HepG2 (cell line): Measurements from ENCODE around the gene GPSM1. TPM values are rescaled to one million over a fixed set of nuclear protein-coding genes. Genes with fewer than 3 reads are reported as not detected.

Source experiments
- CREB3 ChIP-seq: sonication (generic); formaldehyde crosslinking; IDR thresholded peaks from 2 replicates; pipeline ENCODE4 v1.5.0; 2020; ENCODE audit warnings: missing genetic modification reagents
- KMT2A ChIP-seq: sonication (generic); formaldehyde crosslinking; IDR thresholded peaks from 2 replicates; pipeline ENCODE4 v1.4.0; 2020; ENCODE audit warnings: missing genetic modification reagents
- MAZ ChIP-seq, 2 experiments: sonication (generic) in 1 of 2; formaldehyde crosslinking in 1 of 2; IDR thresholded peaks; 2 replicates each; pipeline versions ENCODE4 v1.5.0 to v1.6.1; 2012 to 2020; ENCODE audit warnings: low read depth in 2 of 2, mild to moderate bottlenecking in 2 of 2, borderline replicate concordance in 1 of 2, improper control_type of control experiment in 1 of 2, low read length in 1 of 2, missing genetic modification reagents in 1 of 2, moderate library complexity in 1 of 2
- NFRKB ChIP-seq: fragments of 450-650 bp; IDR thresholded peaks from 2 replicates; pipeline ENCODE4 v1.6.1; 2017
- NR2F6 ChIP-seq, 2 experiments: IDR thresholded peaks; 2 replicates each; pipeline ENCODE4 v1.6.1; 2016; ENCODE audit warnings: antibody characterized with exemption in 1 of 2, mild to moderate bottlenecking in 1 of 2
- PHF21A ChIP-seq: sonication (generic); formaldehyde crosslinking; IDR thresholded peaks from 2 replicates; pipeline ENCODE4 v1.5.0; 2020; ENCODE audit warnings: mild to moderate bottlenecking, missing genetic modification reagents
- POLR2A ChIP-seq, 2 experiments: IDR thresholded peaks; 2 replicates each; pipeline ENCODE4 v1.6.1; 2011; ENCODE audit warnings: low read depth in 2 of 2, low read length in 2 of 2, mild to moderate bottlenecking in 1 of 2, moderate library complexity in 1 of 2; ENCODE audit not compliant: insufficient read depth in 1 of 2
- PPARG ChIP-seq: conservative IDR thresholded peaks from 2 replicates; pipeline ENCODE4 v1.6.1; 2016; ENCODE audit warnings: missing biosample characterization, missing genetic modification reagents
- RNF219 ChIP-seq: sonication (generic); formaldehyde crosslinking; IDR thresholded peaks from 2 replicates; pipeline ENCODE4 v1.5.0; 2020; ENCODE audit warnings: mild to moderate bottlenecking, missing genetic modification reagents
- TARDBP ChIP-seq: sonication (generic); formaldehyde crosslinking; IDR thresholded peaks from 2 replicates; pipeline ENCODE4 v1.8.0; 2022; ENCODE audit warnings: mild to moderate bottlenecking, missing genetic modification reagents
- TP53 ChIP-seq: sonication (generic); formaldehyde crosslinking; conservative IDR thresholded peaks from 2 replicates; pipeline ENCODE4 v1.4.0; 2020; ENCODE audit warnings: missing genetic modification reagents
- XRCC5 ChIP-seq: fragments of 200-400 bp; formaldehyde crosslinking; optimal IDR thresholded peaks from 2 replicates; pipeline ENCODE3; 2017; ENCODE audit warnings: mild to moderate bottlenecking, low read length
- ZBTB7B ChIP-seq: sonication (generic); formaldehyde crosslinking; IDR thresholded peaks from 2 replicates; pipeline ENCODE4 v1.4.0; 2020; ENCODE audit warnings: missing genetic modification reagents
- ZFP90 ChIP-seq: sonication (generic); formaldehyde crosslinking; IDR thresholded peaks from 2 replicates; pipeline ENCODE4 v1.8.0; 2022; ENCODE audit warnings: missing genetic modification reagents, mild to moderate bottlenecking, inconsistent platforms, borderline replicate concordance
- ZNF160 ChIP-seq: sonication (generic); formaldehyde crosslinking; IDR thresholded peaks from 2 replicates; pipeline ENCODE4 v1.8.0; 2022; ENCODE audit warnings: mild to moderate bottlenecking, inconsistent platforms, missing genetic modification reagents
- ZNF276 ChIP-seq: sonication (generic); formaldehyde crosslinking; IDR thresholded peaks from 2 replicates; pipeline ENCODE4 v1.4.0; 2020; ENCODE audit warnings: mild to moderate bottlenecking, low read depth, missing genetic modification reagents
- ZNF280B ChIP-seq: sonication (generic); formaldehyde crosslinking; IDR thresholded peaks from 2 replicates; pipeline ENCODE4 v1.5.0; 2020; ENCODE audit warnings: missing genetic modification reagents, mild to moderate bottlenecking, borderline replicate concordance
- ZNF446 ChIP-seq: sonication (generic); formaldehyde crosslinking; IDR thresholded peaks from 2 replicates; pipeline ENCODE4 v1.5.0; 2020; ENCODE audit warnings: mild to moderate bottlenecking, missing genetic modification reagents
- ZNF451 ChIP-seq: sonication (generic); formaldehyde crosslinking; IDR thresholded peaks from 2 replicates; pipeline ENCODE4 v1.5.0; 2020; ENCODE audit warnings: mild to moderate bottlenecking, missing genetic modification reagents
- ZNF460 ChIP-seq: sonication (generic); formaldehyde crosslinking; IDR thresholded peaks from 2 replicates; pipeline ENCODE4 v1.5.1; 2020; ENCODE audit warnings: missing genetic modification reagents, mild to moderate bottlenecking, borderline replicate concordance
- ZNF496 ChIP-seq: sonication (generic); formaldehyde crosslinking; IDR thresholded peaks from 2 replicates; pipeline ENCODE4 v1.8.1; 2023; ENCODE audit warnings: mild to moderate bottlenecking, moderate library complexity, missing genetic modification reagents; ENCODE audit not compliant: insufficient replicate concordance
- ZNF619 ChIP-seq: sonication (generic); formaldehyde crosslinking; IDR thresholded peaks from 2 replicates; pipeline ENCODE4 v1.4.0; 2020; ENCODE audit warnings: mild to moderate bottlenecking, missing genetic modification reagents
- ZNF773 ChIP-seq: sonication (generic); formaldehyde crosslinking; IDR thresholded peaks from 2 replicates; pipeline ENCODE4 v1.4.0; 2020; ENCODE audit warnings: missing genetic modification reagents, borderline replicate concordance
- polyA plus RNA-seq, 8 experiments: library from polyadenylated mRNA; depleted of rRNA in 3 of 8; stranded (reverse) in 7 of 8; unstranded in 1 of 8; fragments of >200 nt; fragmentation: Illumina TruSeq in 4 of 8; extraction: Trizol in 4 of 8; gene quantifications; 2 replicates each; pipeline versions ENCODE4 v1.2.1 to v1.2.3, GENCODE V29; 2011 to 2016; ENCODE audit warnings: low read depth in 4 of 8, missing spikeins in 1 of 8, mixed read lengths in 1 of 8; ENCODE audit not compliant: insufficient read depth in 1 of 8
- total RNA-seq, 5 experiments: library from RNA; depleted of rRNA; stranded (reverse); fragments of >200 nt; fragmentation: Illumina TruSeq; extraction: Trizol; gene quantifications; 2 replicates each; pipeline ENCODE4 v1.2.3, GENCODE V29; 2016; ENCODE audit warnings: low read depth in 1 of 5

GPSM1 gene
- total and polyA plus RNA-seq, 2 of the 13 experiments (the other 11 are each of a cell fraction or from before 2014, with no cell fraction given): 1.0 to 2.4 TPM

- TF ChIP-seq RNF219 (CRISPR knock-in tag): no peak
- TF ChIP-seq ZNF460 (CRISPR knock-in tag): no peak
- TF ChIP-seq ZNF619 (CRISPR knock-in tag): no peak
- no peak for TF ChIP-seq CREB3
- no peak for TF ChIP-seq ZNF276 (CRISPR knock-in tag)
- TF ChIP-seq MAZ (IDR thresholded peaks at IDR 0.05; ENCODE audit: borderline replicate concordance, low read depth, low read length): no peak
- TF ChIP-seq MAZ (CRISPR knock-in tag; IDR thresholded peaks at IDR 0.05; ENCODE audit: low read depth): peak; percentile 37; the same call in 1 of the 2 replicates
- no peak for TF ChIP-seq TP53
- TF ChIP-seq POLR2A (IDR thresholded peaks at IDR 0.05; ENCODE audit: insufficient read depth in 1 of 2, low read depth in 2 of 2, low read length in 2 of 2): peak in 1 of 2 experiments; percentile 35; a peak in 1 of 4 replicates
- no peak for TF ChIP-seq ZNF773 (CRISPR knock-in tag)
- no peak for TF ChIP-seq ZNF446 (CRISPR knock-in tag)
- 0 out of 2 replicates have a peak, but pooled peaks have one; percentile 34 for TF ChIP-seq PPARG
- no peak; the same call in 1 of the 2 replicates for TF ChIP-seq ZFP90 (CRISPR knock-in tag)
- peak; percentile 59 for TF ChIP-seq PHF21A (CRISPR knock-in tag)
- TF ChIP-seq TARDBP (CRISPR knock-in tag): peak; percentile 35; the same call in 1 of the 2 replicates
- no peak for TF ChIP-seq KMT2A (CRISPR knock-in tag)
- no peak for TF ChIP-seq ZNF160 (CRISPR knock-in tag)
- TF ChIP-seq ZBTB7B (CRISPR knock-in tag): no peak
- no peak; the same call in 1 of the 2 replicates for TF ChIP-seq ZNF280B (CRISPR knock-in tag)
- TF ChIP-seq NFRKB: no peak
- TF ChIP-seq ZNF496 (CRISPR knock-in tag): no peak
- no peak for TF ChIP-seq XRCC5
- no peak for TF ChIP-seq ZNF451
- TF ChIP-seq NR2F6 (IDR thresholded peaks at IDR 0.05): peak; percentile 48; the same call in 1 of the 2 replicates
- peak; percentile 76; the same call in 1 of the 2 replicates for TF ChIP-seq NR2F6 (CRISPR knock-in tag; IDR thresholded peaks at IDR 0.05)
Measured at GRCh38 chr9:136297016-136297691, 30.2 kb upstream of the GPSM1 start (continued).
